CD4-positive, alpha-beta T cell treated with Interferon gamma for 1 hour (primary cell): ENCODE measurements around the gene ZDHHC20.

ENCODE experiments used
- DNase-seq: peaks from one replicate; pipeline ENCODE4 v3.0.0-alpha.2; 2020

The ZDHHC20 gene

DNA sequence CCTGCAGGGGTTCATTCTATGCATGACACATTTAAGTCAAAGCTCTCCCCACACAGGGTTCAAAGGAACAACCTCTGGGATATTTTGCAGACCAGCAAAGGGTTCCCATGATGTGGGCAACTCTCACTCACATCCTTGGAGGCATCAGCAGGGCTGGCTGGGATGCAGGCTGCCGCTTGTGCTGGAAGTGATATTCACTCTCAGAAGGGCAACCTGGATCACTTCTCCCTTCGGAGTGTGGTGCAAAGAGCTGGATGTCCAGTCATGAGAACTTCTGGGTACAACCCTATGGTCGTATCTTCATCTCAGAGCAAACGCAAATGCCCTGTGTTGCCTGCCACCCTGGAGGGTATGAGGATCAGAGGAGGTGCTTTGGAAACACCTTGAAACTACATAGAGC is 98.6 kb downstream of the ZDHHC20 start:
- DNase-seq = no peak

DNA sequence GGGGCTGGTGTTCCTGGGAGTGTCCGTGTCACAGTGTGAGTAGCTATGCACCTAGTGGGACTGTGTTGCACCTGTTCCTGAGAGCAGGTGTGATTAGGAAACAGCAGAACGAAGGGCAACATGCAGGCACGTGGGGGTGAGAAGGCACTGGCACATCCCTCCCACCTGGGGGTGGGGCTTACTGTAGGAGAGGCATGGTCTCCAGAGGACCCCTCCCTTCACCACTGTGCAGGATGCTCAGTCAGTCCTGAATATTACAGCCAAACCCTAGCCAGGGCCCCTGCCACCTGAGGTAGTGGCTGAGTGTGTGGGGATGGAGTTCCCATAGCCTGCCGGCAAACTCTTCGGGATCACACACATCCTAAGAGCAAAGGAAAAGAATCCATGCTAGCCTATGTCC is 99.2 kb downstream of the ZDHHC20 start:
- no peak for DNase-seq

DNA sequence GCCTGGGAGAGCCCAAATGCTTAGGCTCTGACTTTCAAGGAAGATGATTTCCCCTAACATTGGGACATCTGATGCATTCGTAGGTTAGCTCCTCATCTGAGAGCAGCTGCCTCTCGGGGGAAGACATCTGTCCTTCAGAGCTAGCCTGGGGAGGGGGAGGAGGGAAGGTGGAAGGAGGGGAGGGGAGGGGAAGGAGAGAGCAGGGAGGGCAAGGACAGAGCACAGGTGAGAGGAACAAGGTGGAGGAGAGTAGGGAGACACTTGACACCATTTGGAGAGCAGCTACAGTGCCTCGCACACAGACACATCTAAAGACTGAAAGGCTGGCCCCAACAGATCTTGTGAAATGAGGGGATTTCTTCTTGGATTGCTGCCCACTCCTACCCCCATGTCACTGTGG is 103.8 kb downstream of the ZDHHC20 start:
- DNase-seq = no peak

DNA sequence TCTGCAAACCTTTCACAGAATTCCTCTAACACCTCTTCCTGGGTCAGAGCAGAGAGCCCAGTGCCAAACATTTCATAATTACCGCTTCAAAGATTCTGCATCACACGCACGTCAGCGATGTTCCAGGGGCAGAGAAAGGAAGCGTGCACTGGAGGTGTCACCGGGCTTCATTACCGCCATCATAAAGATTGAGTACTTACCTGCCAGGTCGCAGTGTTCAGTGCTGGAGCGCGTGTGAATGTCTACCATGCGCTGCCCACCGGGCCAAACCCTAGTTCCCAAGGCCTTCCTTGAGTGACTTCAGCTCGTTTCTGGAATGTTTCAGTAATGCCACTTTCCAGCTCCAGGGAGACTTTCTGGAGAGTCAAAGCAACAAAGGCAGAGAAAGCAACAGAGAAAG is 104.4 kb downstream of the ZDHHC20 start:
- DNase-seq = no peak

DNA sequence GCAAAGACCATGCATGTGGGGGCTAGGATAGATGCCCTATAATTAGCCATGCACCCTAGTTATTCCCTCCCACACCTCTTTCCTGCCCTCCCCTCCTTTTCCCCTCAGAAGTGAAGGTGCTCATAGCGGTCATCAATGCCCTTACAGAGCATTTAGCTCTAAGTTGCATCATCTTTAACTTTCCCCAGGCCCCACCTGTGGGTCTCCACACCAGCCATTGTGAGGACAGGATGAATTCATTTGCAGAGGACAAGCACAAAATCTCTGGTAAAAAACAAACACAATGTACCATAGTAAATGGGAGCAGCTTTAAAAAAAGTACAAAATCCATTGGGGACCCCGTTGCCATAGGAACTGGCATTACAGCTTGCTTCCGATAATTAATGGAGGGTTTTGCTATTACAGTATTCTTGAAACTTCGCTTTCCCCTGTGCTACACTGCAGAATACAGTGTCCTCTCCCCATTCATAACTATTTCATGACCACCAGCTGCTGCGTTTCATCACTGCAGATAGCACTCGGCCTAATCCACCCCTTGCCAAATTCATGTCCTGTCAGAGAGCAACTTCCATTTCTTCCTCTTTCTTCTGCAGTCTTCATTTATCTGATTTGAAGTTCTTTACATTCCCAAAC is 110.5 kb downstream of the ZDHHC20 start:
- no peak for DNase-seq

DNA sequence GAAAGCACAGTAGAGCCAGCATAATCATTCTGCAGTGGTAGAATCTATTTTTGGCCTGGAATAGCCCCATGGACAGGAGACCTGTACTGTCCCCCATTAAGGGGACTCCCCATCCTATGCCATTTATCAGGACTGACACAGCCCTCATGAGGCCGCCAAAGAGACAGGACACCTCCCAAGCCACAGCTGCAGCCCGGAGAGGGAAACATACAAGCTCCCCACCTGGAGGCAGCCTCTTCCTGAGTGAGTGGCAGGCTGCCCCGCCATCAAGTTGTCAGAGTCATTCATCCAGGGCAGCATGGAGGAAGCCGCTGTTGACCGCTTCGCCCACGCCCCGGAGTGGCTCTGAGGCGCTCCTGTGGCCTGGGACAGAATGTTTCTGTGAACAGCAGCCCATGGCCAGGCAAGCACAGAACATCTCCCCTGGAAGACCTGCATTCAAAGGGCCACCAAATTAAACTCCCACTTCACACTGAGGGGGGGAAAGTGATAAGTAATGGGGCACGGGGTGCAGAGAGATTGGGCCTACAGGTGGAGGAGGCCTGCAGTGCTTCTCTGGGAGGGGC is 111.3 kb downstream of the ZDHHC20 start:
- DNase-seq = no peak

DNA sequence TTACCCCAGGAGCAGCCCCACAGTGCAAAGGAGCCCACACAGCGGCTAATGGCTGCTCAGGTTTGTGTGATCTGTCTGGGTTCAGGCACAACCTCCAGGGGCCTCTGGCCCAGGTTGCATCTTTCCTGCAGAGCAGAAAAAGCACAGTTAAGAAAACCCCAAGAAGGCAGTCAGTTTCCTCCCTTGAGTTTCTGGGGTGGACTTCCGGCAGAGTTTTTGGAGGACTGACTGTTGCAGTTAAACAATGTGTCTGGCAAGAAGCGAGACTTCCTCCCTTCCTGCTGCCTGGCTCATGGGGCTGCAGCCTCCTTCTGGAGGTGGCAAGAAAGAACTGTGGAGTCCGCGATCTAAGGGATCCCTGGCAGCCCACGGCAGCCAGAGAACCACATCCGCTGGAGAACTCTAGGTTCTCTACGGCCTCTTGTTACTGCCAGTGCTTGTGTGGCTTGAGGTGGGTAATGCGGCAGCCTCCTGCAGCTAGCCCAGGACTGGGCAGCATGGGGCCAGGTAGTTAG is 114.4 kb downstream of the ZDHHC20 start:
- DNase-seq = peak; percentile 26

DNA sequence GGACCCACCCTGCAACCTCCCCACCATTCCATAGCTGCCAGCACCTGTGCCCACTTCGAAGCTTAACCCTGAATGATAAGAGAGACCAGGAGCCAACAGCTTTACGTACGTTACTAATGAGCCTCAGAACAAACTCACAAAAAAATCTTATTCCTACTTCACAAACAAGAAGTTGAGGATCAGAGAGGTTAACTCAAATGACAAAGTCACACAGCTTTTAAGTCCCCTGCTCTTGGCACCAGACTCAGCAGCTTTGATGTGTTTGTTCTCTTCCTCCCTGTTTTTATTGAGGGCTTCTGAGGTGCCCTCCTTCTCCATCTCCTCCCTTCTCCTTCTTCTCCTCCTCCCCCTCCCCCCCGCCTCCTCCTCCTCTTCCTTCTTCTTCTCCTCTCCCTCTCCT is 115.4 kb downstream of the ZDHHC20 start:
- DNase-seq = no peak

DNA sequence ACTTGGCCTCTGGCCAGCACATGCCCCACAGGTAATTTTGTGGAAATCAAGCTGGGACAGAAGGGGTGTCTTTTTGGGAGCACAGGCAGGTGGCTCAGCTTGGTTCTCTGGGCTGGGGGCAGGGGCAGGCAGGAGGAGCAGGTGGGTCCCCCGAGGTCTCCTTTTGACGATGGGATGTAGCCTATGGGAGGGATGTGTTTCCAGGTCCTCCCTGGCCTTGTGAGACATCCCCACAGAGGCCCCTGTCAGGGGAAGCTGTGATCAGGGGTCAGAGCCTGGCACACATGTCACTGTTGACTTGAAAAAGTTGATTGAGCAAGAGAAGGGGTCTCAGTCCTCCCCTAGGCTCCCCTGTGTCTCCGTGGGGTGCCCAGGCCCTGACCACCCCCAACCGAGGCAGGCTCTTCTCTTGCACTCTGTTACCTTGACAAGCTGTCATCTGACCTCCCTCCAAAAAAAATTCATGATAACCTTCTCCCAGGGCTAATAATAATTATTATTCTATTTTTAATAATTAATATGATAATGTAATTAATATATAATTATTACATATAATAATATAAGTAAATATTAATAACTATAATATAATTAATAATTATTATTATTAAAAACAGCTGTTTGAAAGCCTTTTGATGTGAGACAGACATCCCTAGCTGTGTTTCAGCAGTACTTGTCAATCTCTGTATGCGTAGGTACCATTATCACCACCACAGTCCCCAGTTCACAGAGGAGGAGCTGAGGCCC is 116.2 kb downstream of the ZDHHC20 start:
- DNase-seq = no peak

DNA sequence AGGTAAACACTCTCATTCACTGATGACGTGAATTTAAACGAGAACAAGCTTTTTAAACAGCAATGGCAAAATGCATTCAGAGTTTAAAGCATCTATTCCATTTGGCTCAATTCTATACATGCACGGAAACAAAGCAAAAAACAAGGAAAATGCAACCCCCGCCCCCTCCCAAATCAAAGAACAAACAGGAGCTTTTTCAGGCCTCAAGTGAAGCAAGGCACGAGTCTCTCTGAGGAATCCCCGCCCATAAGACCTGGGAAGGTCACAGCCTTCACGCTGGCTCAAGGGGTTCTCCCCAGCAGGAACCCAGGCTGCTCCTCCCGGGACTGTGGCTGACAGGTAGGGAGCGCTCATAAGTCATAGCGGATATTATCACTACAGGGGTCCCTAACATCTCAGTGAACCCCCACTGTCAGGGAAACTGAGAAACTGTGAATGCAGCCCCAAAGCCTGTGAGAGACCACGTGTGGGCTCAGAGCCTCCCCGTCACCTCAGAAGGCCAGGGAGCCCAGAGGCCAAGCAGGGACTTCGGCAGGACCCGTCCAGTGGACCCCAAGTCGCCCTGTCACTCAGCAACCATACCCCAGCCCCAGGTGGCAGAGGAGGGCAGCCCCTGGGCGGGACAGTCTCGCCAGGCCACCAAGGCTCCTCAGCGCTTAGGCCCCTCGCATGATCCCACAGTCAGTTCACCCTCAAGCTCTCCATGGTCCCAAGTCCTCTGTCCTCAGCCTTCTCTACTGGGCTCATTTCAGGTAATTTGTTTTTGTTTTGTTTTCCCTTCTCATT is 117.3 kb downstream of the ZDHHC20 start:
- DNase-seq = no peak

DNA sequence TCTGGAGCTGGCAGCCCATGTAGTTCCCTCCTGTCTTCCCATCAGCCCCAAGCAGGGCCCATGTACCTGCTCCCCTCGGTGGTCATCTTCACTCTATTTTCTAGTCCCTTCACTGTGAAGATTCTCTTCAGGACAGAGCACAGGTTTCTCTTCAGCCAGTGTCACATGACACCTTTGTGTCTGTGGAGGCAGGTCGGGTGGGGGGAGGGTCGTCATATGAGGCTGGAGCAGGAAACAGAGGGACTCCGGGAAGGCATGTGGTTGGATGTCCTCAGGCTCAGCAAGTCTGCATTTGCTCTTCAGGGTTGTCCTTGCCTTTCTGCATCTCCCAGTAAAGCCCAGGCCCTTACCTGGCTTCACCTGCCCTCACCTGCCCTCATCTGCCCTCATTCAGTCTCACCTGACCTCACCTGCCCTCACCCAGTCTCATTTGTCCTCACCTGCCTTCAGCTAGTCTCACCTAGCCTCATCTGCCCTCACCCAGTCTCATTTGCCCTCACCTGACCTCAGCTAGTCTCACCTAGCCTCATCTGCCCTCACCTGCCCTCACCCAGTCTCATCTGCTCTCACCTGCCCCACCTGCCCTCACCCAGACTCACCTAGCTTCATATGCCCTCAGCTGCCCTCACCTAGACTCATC is 120.3 kb downstream of the ZDHHC20 start:
- no peak for DNase-seq

DNA sequence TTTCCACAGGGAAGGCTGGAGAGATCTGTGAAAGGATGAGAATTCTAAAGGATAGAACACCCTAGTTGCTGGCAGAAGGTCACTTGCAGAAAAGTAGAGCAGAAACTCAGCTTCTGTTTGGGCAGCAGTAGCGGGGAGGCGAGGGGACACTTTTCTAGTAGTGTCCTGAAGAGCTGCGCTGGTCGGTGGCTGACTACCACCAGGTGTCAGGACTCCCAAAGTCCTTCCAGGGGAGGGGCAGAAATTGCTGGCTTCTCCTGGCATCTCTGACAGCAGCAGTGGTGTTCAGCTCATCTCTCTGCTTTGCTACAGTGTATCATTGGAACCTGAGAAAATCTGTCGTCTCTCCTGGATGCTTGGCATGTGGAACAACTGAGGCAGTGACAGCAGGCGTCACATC is 120.9 kb downstream of the ZDHHC20 start:
- no peak for DNase-seq

DNA sequence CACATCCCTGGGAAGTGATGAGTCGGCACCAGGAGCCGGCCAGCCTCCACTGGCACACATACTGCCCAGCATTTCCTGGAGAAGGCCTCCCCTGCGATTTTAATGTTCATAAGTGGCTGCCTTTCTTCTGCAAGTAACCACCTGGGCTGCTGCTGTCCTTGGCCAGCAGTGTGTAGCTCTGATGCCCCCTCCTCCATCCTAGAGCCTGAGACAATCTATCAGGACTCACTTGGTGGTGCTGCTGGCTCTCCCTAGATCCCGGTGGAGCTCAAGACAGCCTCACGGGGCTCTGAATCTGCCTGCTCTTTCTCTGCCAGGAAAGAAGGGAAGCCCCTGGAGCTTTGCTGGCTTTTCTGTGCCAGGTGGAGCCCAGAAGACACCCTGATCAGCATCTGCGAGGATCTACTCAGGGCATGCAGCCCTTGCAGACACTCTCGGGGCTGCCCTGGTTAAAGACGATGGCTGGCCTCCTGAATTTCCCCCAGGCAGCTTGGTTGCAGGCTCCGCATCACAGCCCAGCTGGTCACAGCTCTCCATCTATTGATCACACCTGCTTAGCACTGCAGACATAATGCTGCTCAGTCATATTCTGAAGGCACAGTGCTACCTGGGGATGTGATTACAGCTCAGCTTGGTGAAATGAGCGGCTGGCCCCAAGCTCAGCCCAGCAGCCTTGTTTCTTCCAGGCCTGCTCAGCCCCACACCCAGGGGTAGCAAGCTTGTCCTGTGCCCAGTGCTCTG is 122.3 kb downstream of the ZDHHC20 start:
- no peak for DNase-seq

DNA sequence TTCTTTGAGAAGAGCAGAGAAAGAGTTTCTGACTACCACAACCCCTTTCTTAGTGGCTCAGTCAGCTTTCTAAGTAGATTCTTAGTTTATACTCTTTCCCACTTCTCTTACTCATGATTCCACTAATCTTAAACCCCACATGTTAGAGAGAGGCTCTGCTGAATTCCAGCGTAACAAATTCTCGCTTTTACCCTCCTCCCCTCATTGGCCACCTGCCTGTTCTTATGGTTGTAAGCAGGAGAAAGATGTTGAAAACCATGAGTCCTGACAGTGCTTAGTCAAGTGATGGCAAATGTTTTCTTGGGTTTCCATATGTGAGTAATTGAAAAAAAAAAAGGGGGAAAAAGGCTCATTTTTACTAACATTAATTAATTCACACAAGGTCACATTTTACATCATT is 125.9 kb downstream of the ZDHHC20 start:
- no peak for DNase-seq

DNA sequence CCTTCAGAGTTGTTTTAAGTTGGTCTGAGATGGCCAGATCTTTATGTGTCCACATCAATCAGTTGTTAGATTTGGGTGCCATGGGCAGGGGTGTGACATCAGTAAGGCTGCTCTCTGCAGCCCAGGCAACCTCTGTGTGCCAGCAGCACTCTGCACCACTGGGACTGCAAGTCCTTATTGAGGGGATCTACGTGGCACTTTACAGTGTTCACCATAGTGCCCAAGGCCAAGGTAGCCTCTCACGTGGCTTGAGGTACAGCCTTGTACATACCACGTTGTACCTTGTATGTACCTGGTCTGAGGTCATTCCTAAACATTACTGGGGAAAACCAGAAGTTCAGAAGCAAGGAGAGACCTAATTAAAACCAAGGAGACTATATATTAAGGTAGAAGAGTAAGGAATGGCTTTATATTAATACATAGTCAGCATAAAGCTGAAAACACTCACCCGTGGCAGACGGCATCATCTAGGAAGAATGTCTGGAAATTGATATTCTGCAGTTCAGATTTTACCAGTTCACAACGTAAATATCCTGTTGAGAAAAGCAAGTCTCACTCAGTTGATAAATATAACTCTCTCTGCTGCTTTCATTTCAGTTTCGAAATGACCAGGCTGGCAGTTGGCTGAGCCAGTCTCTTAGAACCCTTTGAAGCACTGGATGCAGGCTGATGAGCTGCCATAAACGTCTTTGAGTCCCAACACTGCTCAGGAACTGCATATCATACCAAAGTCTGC is 128.8 kb downstream of the ZDHHC20 start:
- no peak for DNase-seq

DNA sequence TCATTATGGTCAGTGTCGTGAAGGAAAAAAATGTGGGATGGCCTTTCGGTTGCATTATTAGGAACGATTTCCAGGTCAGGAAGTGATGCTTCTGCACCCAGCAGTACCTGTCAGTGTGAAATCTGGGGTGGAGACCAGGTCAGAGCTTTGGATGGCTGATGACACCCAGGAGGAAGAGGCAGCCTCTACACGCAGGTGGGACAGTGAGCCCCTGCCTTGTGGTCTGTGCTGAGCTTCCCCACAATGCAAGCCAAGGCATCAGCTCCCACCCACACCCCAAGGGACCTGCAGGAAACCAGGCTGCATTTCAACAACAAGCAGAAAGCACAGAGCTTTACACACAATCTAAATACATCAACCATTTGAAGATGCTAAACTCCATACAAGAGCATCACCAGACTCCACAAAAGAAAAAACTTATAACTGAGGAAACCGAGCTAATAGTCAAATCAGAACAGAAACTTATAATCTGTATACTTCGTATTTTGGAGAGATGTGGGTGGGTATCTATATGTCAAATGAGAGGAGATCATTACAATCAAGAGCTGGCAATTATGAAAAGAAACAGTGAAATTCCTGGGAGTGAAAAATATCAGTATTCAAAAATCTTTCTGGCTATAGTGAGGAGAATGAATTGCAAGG is 130.1 kb downstream of the ZDHHC20 start:
- DNase-seq = no peak

DNA sequence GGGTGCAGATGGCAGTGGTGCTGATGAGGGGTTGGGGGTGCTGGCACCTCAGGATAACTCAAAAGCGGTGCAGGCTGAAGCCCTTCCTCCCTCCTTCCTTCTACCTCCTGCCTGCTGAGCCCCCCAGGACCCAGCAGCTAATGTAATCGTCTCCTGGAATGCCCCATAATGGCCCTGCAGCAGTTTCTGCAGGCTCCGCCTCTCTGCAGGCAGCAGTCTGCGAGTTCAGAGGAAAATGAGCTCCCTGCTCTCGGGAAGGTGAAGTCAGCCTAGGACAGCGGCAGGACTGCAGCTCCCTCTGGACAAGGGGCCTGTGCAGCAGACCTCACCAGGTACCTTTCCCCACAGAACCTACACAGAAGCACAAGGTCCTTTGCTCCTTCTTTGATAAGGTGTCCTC is 130.9 kb downstream of the ZDHHC20 start:
- no peak for DNase-seq

DNA sequence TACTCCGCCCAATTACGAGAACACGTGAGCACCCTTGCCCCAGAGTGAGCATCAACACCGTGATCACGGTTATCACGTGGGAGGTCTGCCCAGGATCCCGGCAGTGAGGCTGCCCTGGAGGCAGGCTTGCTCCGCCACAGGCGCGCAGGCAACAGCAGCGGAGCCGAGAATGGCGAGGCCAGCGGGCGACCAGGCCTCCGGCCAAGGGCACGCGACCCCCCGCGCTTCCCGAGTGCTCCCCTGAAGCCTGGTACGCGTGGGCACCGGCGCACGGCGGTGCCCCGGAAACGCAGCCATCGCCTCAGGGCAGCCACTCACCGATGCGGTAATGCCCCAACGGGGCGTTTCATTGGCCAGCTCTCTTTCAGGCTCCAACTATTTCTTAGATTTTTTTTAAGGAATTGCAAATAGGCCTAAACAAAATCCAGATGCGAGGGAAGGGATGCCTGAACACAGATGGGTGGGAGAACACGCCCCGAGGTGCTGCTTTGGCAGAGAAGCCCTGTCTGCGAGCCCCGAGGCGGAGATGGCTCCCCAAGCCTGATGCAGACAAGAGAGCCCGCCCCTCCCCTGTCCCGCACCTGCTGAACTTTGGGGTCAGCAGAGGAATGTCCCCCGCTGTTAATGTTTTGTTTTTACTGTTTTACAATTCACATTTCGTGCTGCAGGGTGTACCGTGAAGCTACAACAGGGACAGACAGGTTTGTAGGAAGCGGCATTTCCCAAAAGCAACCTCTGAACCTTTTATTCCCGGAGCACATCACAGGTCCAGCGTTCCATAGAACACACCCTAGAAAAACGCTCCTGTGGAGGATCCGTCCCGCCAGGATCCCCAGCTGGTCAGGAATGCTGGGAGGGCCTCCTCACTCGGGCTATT is 132.7 kb downstream of the ZDHHC20 start:
- peak; percentile 15 for DNase-seq

DNA sequence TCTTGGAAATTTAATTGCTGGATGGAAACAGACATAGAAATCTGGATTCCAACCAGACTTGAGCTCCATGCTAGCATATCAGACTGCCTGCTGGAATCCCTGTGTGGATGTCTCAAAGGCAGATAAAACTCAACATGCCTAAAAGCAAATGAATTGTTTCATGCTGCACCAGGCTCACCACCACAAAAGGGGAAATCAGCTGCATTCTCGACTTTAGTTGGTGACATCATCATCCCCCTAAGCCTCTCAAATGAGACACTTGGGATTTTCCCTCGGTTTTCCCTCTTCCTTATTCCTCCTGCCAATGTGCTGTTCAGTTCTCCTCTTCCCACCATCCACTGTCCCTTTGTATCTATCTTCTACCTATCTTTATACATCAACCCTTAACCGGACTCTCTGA is 134.3 kb downstream of the ZDHHC20 start:
- DNase-seq = no peak

DNA sequence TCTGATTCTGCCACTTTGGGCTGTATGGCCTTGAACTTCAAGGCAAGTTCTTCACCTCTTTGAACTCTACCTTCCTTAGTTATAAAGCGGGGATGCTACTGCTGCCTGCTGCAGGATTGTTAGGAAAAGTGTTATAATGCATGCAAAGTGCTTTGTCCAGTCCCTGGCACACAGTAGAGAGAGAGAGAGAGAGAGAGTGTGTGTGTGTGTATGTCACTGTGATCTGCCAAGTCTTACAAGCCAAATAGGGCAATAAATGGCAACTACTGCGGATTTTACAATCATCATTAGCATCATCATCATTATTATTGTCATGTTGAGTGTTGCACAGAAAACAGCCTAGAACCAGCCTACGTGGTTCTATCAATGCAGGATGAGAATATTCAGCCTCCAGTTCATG is 136.1 kb downstream of the ZDHHC20 start:
- DNase-seq = no peak
